A673 (cell line): ENCODE data around the gene RLBP1. TPM values are rescaled to one million over a fixed set of nuclear protein-coding genes. Genes with fewer than 3 reads are reported as not detected.

Experiments
- BruUV-seq: library from RNA; stranded (reverse); fragments of 400-500 nt; replicated peaks from 2 replicates; lab custom pipeline; 2021; lab: Mats Ljungman, UMichigan
- CTCF ChIA-PET: fragments of 300-600 bp; sonication (Branson Sonifier 250); formaldehyde crosslinking; loops from one replicate; lab custom pipeline; 2022; ENCODE audit warnings: antibody characterized with exemption; lab: Charles Lee
- POLR2A ChIA-PET: fragments of 300-600 bp; sonication (Branson Sonifier 250); formaldehyde crosslinking; loops from one replicate; lab custom pipeline; 2022; ENCODE audit warnings: antibody characterized with exemption; ENCODE audit not compliant: low non-redundant PET; lab: Charles Lee
- DNase-seq: peaks from one replicate; pipeline ENCODE4 v3.0.0-alpha.2; 2015; ENCODE audit warnings: low spot score
- H3K27ac ChIP-seq: fragments of 200-600 bp; sonication (generic); 2 replicates; pipeline ENCODE4 v1.5.1; 2016; ENCODE audit warnings: mixed run types, low read depth, mild to moderate bottlenecking, mixed read lengths, antibody characterized with exemption, low read length; ENCODE audit not compliant: poor library complexity, severe bottlenecking
- H3K27me3 ChIP-seq: fragments of 200-600 bp; sonication (generic); replicated peaks from 2 replicates; pipeline ENCODE4 v1.6.1; 2017; ENCODE audit warnings: mixed run types, low read depth, mild to moderate bottlenecking, mixed read lengths, antibody characterized with exemption, low read length; ENCODE audit not compliant: insufficient read depth, poor library complexity
- H3K36me3 ChIP-seq: fragments of 200-600 bp; sonication (generic); 2 replicates; pipeline ENCODE4 v1.6.1; 2016; ENCODE audit warnings: mixed run types, mild to moderate bottlenecking, mixed read lengths, antibody characterized with exemption, low read length; ENCODE audit not compliant: insufficient read depth, poor library complexity, severe bottlenecking
- H3K4me1 ChIP-seq: fragments of 200-600 bp; sonication (generic); 2 replicates; pipeline ENCODE4 v1.6.1; 2017; ENCODE audit warnings: mixed run types, mild to moderate bottlenecking, mixed read lengths, antibody characterized with exemption, low read length; ENCODE audit not compliant: insufficient read depth, poor library complexity, severe bottlenecking
- H3K4me3 ChIP-seq: fragments of 200-600 bp; sonication (generic); 2 replicates; pipeline ENCODE4 v1.5.1; 2016; ENCODE audit warnings: low read depth, mixed run types, mild to moderate bottlenecking, mixed read lengths, low read length; ENCODE audit not compliant: poor library complexity, severe bottlenecking
- H3K9me3 ChIP-seq: fragments of 200-600 bp; sonication (generic); 2 replicates; pipeline ENCODE4 v1.6.1; 2016; ENCODE audit warnings: mixed run types, low read depth, mild to moderate bottlenecking, mixed read lengths, antibody characterized with exemption, low read length; ENCODE audit not compliant: poor library complexity, severe bottlenecking
- EZH2 ChIP-seq: fragments of 200-600 bp; sonication (generic); IDR thresholded peaks from 2 replicates; pipeline ENCODE4 v1.6.1; 2017; ENCODE audit warnings: borderline replicate concordance, low read depth, mild to moderate bottlenecking, mixed read lengths, antibody characterized with exemption, low read length; ENCODE audit not compliant: poor library complexity, severe bottlenecking
- intact Hi-C: fragments of 100-400 bp; cut with micrococcal nuclease; formaldehyde crosslinking; loops from one replicate; pipeline ENCODE4 v1.10.0; 2022; ENCODE audit not compliant: unreplicated experiment
- total RNA-seq: library from RNA; stranded (reverse); gene quantifications from 2 replicates; pipeline ENCODE4 v1.2.3, GENCODE V29; 2021
- TF ChIP-seq, protein P1 (sequence below): fragments of 300-800, 200-600 bp; sonication (generic); conservative IDR thresholded peaks from 2 replicates; pipeline ENCODE4 v1.5.1; 2017; ENCODE audit warnings: low read depth, mild to moderate bottlenecking, antibody characterized with exemption, low read length, moderate library complexity, mixed read lengths

Gene RLBP1
- total RNA-seq, 1 experiment from 2014 or later: not detected

DNA sequence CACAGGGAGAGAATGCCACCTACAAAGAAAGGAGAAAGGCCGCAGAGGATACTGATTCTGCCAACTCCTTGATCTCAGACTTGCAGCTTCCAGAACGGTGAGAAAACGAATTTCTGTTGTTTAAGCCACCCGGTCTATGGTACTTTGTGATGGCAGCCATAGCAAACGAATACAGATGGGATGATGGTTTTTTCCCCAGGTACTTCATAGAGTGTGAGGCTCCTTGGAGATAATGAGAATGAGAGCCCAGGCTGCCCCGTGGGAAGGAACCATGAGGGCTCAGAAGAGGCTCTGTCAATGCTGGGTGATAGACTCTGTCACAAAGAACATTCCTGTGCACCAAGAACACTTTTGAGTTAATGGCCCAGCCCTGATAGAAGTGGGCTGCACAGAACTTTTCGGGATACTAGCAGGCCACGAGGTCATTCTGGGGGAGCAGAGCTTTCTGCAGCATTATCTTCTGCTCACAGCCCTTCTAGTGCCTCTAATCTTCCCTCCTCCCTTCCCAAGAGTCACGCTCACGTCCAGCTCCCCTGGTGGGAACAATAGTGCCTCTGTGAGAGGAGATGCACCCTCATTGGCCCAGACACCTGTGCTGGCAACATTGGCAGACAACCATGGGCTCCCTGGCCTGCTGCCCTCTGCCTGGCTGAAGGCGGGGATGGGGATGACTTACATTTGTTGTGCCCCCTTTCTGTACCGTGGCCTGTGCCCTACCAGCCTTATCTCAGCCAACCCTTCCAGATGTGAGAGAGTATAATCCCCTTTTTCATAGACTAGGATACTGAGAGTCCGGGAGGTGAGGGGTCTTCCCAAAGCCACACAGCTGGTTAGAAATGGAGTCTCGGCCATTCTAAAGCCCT lies 5.2 kb upstream of the RLBP1 start:
- ChIA-PET CTCF (no interaction called here), POLR2A (no interaction called here)
- no peaks in the 10 kb centered on the region for H3K27me3 ChIP-seq
- H3K27ac ChIP-seq: no peak overlapping the region
- BruUV-seq: no TSS peak
- TF ChIP-seq, protein P1, sequence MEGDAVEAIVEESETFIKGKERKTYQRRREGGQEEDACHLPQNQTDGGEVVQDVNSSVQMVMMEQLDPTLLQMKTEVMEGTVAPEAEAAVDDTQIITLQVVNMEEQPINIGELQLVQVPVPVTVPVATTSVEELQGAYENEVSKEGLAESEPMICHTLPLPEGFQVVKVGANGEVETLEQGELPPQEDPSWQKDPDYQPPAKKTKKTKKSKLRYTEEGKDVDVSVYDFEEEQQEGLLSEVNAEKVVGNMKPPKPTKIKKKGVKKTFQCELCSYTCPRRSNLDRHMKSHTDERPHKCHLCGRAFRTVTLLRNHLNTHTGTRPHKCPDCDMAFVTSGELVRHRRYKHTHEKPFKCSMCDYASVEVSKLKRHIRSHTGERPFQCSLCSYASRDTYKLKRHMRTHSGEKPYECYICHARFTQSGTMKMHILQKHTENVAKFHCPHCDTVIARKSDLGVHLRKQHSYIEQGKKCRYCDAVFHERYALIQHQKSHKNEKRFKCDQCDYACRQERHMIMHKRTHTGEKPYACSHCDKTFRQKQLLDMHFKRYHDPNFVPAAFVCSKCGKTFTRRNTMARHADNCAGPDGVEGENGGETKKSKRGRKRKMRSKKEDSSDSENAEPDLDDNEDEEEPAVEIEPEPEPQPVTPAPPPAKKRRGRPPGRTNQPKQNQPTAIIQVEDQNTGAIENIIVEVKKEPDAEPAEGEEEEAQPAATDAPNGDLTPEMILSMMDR: no peak
- no peak for TF ChIP-seq EZH2
- no peaks in the 10 kb centered on the region for H3K4me1 ChIP-seq
- H3K9me3 ChIP-seq: no peaks in the 10 kb centered on the region
- no peaks in the 10 kb centered on the region for H3K36me3 ChIP-seq
- H3K4me3 ChIP-seq: no peak overlapping the region
- no peak for DNase-seq
- intact Hi-C loops: no loop called here

DNA sequence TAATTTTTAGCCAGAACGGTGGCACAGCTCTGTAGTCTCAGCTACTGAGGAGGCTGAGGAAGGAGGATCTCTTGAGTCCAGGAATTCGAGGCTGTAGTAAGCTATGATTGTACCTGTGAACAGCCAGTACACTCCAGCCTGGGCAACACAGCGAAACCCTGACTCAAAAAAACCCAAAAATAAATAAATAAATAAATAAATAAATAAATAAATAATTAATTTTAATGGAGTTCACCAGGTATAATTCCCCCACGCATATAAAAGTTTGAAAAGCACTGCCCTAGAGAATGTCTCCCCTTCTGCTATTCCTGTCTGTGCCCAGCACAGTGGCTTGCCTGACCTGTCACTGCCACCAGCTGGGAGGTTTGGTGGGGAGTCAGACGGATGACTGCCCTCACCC lies 4.2 kb upstream of the RLBP1 start:
- Histone ChIP-seq H3K27ac (no peak overlapping the region), H3K4me3 (no peak overlapping the region), H3K27me3 (no peaks in the 10 kb centered on the region), H3K36me3 (no peaks in the 10 kb centered on the region), H3K4me1 (no peaks in the 10 kb centered on the region), H3K9me3 (no peaks in the 10 kb centered on the region)
- intact Hi-C loops: no loop called here
- CTCF ChIA-PET: no interaction called here
- DNase-seq: no peak
- POLR2A ChIA-PET: no interaction called here
- no TSS peak for BruUV-seq
- TF ChIP-seq, protein P1: no peak
- TF ChIP-seq EZH2: no peak

DNA sequence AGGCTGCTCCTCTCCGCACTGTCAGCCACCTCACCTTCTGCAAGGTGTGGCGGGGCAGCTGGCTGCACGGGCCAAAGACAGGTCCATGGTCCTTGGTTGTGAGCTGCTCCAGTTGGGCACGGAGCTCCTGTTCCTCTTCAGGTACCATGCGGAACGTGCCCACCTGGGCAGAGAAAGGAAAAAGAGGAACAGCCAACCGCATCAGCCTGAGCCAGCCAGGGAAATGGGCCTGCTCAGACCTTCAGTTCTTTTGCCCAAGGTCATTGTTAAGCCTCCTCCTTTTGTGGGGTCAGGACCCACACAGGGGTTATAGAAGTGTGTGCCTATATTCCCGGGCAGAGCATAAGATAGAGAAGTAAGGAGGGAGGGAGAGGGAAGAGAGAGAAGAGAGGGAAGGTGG lies 2.8 kb downstream of the RLBP1 start:
- H3K27me3 ChIP-seq: no peaks in the 10 kb centered on the region
- BruUV-seq: no TSS peak
- no peaks in the 10 kb centered on the region for H3K36me3 ChIP-seq
- H3K27ac ChIP-seq: no peak overlapping the region
- no peaks in the 10 kb centered on the region for H3K4me1 ChIP-seq
- ChIA-PET CTCF (no interaction called here), POLR2A (no interaction called here)
- TF ChIP-seq, protein P1: no peak
- TF ChIP-seq EZH2: no peak
- no peak overlapping the region for H3K4me3 ChIP-seq
- intact Hi-C loops: no loop called here
- no peak for DNase-seq
- H3K9me3 ChIP-seq: no peaks in the 10 kb centered on the region
